Effector CD8-positive, alpha-beta T cell (primary cell): ENCODE results near the gene CCR5AS.
"Not testable (repeated sequence)": the region's sequence is repeated elsewhere in the genome, so short reads cannot be mapped to it uniquely, and the experiment has no call there.

Source experiments
- DNase-seq: peaks from one replicate; lab custom pipeline; 2025; lab: John Stamatoyannopoulos, UW

CCR5AS gene

DNA sequence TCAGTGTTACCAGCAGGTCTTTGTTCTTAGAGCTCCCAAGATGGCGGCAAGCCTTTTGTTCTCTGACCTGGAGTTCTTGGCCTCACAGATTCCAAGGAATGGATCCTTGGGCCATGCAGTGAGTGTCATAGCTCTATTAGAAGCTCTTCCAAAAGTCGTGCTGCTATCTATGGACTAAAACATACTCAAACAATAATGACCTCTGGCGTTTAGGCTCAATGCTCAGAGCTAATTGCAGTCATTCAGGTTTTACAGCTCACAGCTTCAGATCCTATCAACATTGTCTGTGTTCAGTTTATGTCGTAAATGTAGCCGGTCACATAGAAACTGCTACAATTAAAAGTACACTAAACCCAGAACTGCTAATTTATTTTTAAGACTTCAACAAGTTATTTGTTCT, 22.4 kb upstream of the CCR5AS start:
- no peak for DNase-seq

DNA sequence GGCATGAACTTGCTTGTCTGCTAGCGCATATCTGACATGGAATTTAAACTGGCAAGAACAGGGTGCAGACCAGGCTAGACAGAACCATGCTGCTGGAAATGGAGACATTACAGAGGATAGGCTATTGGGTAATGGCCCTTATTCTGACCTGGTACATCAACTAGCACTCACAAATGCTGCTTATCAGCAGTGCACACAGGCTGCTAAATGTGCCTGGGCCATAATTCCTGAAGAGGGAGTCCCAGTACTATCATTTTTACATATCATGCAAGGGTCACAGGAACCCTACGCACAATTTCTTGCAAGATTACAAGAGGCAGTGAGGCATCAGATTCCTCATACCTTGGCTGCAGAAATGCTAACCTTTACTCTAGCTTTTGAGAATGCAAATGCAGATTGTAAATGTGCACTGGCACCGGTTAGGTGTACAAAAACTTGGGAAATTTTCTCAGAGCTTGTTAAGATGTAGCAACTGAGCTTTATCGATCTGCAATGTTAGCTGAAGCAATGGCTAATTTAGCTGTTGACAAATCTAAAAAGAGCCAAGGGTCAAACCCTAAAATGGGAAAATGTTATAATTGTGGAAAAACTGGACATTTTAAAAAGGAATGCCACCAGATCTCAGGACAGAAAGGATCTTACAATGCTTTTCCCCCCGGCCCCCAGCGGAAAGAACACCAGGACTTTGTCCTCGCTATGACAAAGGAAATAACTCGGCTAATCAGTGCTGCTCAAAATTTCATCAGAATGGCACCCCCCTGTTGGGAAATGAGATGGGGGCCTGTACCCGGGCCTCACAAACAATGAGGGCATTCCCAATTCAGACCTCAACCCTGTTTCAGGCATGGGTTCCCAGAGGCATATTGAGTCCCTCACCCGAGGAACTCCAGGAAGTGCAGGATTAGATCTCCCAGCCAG, 21.3 kb upstream of the CCR5AS start:
- no peak for DNase-seq

- not testable (repeated sequence) for DNase-seq
These were observed 20.5 kb upstream of the CCR5AS start for GRCh38 chr3:46427404-46427803.

GRCh38 chr3:46426476-46426875, 19.6 kb upstream of the CCR5AS start:
- not testable (repeated sequence) for DNase-seq

DNA sequence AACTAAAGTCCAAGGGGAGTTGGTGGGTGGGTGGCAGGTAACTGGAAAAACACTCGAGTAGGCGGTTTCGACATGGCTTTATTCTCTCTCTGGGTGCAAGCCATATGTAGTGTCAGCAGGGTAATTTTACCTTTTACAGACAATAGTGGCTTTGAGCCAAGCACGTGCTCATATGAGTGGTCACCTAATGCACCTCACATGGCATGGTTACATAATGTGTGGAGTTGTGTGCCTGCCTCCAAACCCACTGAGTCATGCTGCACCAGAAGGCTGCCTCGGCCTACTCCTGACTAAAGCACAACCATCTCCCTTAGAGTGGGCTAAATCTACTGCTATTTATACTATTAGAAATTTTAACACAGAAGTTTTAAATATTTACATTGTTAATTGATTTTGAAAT, 16.7 kb upstream of the CCR5AS start:
- DNase-seq = no peak

DNA sequence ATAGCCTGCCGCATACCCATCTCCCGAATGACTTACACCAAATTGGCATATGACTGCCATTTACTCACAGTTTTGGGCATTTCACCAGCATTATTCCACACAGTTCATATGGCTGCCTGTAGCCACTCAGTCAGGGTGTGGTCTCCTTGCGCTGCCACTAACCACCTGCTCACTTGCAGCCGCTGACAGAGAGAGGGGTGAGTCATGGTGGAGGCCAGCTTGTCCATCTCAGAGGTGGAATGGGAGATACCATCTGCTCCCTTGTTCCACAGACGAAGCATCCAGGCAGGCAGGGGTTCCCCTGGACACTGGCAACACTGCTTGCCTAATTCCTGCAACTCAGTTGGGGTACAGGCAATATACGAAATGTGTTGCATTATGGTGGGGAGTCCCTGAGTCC, 15.8 kb upstream of the CCR5AS start:
- DNase-seq = no peak

GRCh38 chr3:46420931-46421330, 14.1 kb upstream of the CCR5AS start:
- no peak for DNase-seq

DNA sequence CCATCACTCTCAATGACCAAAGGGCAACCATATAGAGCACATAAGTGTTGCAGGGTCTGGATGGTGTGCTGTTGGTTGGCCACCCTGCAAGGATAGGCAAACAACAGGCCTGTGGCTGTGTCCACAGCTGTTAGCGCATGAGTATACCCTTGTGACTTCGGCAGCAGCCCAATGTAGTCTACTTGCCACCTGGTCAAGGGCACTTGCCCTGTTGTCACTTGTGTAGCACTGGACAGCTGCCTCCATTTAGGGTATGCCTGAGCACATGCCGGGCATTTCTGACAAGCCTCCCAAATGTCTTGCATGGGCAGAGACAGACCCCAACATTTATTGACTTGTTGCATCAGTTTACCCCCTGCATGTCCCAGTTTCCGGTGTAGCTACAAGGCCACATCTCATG, 12.9 kb upstream of the CCR5AS start:
- DNase-seq = no peak

GRCh38 chr3:46417841-46418611, 11.2 kb upstream of the CCR5AS start:
- DNase-seq = no peak

- no peak for DNase-seq
These were observed 10.1 kb upstream of the CCR5AS start for GRCh38 chr3:46416811-46417510.

DNA sequence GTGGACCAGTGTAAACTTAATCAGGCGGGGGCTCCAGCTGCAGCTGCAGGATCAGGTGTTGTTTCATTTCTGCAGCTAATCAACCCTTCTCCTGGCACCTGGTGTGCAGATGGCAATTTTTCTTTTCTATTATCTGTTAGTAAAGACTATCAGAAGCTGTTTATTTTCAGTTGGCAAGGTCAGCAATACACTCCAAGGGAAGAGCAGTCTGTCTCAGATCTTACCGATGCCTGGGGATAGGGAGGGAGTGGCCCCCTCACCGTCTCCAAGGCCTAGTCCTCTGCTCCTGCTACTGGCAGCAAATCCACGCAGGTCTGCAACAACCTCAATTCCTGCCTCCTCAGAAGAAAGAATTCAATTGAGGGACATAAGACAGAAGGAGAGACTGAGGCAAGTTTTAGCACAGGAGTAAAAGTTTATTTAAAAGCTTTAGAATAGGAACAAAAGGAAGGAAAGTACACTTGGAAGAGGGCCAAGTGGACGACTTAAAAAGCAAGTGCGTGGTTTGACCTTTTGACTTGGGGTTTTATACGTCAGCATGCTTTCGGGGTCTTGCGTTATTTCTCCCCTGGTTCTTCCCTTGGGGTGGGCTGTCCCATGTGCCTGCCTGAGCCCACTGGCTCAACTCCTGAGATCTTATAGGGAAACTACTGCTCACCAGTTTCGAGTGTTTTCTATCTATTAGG, 9.4 kb upstream of the CCR5AS start:
- DNase-seq = no peak

DNA sequence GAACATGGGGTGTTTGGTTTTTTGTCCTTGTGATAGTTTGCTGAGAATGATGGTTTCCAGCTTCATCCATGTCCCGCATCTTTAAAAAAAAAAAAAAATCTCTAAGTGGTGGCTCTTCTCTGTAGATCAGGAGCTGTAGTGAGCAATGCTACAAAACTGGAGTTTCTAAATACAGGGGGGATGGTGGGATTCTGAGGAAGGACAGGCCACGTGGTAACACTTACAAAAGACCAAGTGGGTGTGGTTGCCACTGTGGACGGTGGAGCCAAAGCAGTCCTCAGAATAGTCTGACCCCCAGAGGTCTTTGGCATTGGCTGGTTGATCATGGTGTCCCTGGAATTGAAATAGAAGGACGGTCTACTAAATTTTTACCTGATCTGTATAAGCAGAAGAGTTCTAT, 7.9 kb upstream of the CCR5AS start:
- DNase-seq = no peak

- no peak for DNase-seq
These were observed 7.1 kb upstream of the CCR5AS start for GRCh38 chr3:46413951-46414350.

DNA sequence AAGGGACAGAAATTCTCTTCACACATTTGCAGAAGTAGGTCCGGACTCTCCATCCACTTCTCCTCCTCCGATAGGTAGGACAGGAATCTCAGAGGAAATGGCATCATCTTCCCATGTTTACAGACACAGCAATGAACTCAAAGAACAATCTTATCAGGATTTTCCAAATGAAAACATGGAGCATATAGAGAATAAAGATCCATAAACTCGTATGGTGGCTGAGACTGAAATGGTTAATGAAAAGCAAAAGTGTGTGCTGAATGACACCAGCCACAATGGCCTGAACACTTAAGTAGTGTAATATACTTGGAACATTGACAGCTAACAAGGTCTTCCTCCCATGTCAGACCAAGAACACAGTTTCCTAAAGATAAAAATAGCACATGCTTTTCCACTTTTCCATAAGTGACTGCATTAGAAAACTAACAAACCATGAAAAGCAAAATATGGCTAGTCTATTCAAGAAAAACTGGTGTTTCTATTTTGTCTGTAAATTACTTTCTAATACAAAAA, 6.0 kb upstream of the CCR5AS start:
- no peak for DNase-seq

- DNase-seq = no peak
These were observed 4.4 kb upstream of the CCR5AS start for GRCh38 chr3:46411271-46411670.

GRCh38 chr3:46410669-46411068, 3.8 kb upstream of the CCR5AS start:
- no peak for DNase-seq

GRCh38 chr3:46409739-46410489, 3.0 kb upstream of the CCR5AS start:
- DNase-seq = no peak

- DNase-seq = no peak
These were observed 2.0 kb upstream of the CCR5AS start for GRCh38 chr3:46408853-46409252.

- no peak for DNase-seq
These were observed 1.1 kb upstream of the CCR5AS start for GRCh38 chr3:46407970-46408369.

- DNase-seq = no peak
These were observed 451 bp downstream of the CCR5AS start for GRCh38 chr3:46406443-46406787.
